HG03280 (cell line): Measurements from ENCODE around the gene R3HDM2.
"Not testable (repeated sequence)": the region's sequence is repeated elsewhere in the genome, so short reads cannot be mapped to it uniquely, and the experiment has no call there.

Source experiments
- ATAC-seq: cut with Tn5 transposase; IDR thresholded peaks from one replicate; pipeline ENCODE4 v1.9.1; 2021; ENCODE audit warnings: mild to moderate bottlenecking, moderate library complexity; ENCODE audit not compliant: unreplicated experiment

R3HDM2 gene

DNA sequence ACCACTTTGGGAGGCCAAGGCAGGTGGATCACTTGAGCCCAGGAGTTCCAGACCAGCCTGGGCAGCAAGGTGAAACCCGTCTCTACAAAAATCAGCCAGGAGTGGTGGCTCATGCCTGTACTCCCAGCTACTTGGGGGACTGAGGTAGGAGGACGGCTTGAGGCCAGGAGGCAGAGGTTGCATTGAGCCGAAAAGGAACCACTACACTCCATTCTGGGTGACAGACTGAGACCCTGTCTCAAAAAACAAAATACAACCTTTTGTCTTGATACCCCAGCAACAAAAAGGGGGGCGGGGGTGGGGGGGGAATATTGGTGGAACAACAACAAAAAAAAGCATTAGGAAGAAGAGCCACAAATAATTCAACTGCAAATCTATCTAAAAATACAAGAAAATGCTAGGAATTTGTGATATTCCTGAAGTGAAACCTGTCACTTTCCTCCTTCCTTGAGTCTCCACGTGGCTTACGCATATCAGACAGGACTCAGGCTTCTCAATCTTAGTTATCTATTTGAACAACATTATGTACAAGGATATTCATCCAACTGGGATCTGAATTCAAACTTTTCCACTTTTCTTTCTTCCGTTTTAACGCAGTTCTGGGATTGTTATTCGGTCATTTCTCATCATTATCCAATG lies 1.3 kb downstream of the R3HDM2 start:
- no peak for ATAC-seq

DNA sequence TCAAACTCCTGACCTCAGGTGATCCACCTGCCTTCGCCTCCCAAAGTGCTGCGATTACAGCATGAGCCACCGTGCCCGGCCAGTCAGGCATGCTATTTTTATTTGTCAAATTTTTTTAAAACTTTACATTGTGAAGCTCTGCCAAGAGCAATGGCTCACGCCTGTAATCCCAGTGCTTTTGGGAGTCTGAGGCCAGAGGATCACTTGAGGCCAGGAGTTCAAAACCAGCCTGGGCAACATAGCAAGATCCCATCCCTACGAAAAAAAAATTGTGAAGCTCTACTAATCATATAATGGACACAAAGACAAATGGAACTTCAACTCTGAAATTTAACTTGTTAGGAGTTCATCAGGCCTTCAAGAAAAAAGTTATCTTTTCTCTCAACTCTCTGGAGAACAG lies 1.9 kb downstream of the R3HDM2 start:
- ATAC-seq = no peak

DNA sequence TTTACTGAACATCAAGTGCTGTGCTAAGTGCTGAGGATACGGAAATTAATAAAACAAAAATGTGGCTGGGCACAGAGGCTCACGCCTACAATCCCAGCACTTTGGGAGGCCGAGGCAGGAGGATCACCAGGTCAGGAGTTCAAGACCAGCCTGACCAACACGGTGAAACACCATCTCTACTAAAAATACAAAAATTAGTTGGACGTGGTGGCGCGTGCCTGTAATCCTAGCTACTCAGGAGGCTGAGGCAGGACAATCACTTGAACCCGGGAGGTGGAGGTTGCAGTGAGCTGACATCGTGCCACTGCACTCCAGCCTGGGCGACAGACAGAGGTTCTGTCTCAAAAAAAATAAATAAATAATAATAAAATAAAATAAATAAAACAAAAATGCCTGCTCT lies 3.9 kb downstream of the R3HDM2 start:
- ATAC-seq = not testable (repeated sequence)

DNA sequence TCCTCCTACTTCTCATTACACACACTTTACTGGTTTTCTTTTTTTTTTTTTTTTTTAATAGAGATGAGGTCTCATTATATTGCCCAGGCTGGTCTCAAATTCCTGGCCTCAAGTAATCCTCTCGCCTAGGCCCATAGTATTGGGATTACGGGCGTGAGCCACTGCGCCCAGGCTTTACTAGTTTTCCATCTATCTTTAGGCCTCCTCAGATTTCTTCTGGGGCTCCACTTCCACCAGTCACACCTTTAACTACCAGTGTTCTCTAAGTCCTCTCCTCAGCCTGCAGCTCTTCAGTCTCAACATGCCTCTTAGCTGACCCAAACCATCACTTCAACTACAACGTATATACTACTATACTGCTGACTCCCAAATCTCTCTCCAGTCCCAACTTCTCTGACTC lies 10.4 kb downstream of the R3HDM2 start:
- no peak for ATAC-seq

DNA sequence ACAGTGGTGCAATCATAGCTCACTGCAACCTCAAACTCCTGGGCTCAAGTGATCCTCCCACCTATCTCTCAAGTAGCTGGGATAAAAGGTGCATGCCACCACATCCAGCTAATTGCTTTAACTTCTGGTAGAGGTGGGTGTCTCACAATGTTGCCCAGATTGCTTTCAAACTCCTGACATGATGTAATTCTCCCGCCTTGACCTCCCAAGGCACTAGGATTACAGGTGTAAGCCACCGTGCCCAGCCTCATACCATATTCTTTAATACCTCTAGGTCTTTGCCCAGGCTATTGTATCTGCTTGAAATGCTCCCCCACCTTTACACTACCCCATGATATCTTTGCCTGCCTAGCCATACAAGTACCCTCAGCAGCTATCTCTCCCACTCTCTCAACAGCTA lies 11.3 kb downstream of the R3HDM2 start:
- no peak for ATAC-seq

DNA sequence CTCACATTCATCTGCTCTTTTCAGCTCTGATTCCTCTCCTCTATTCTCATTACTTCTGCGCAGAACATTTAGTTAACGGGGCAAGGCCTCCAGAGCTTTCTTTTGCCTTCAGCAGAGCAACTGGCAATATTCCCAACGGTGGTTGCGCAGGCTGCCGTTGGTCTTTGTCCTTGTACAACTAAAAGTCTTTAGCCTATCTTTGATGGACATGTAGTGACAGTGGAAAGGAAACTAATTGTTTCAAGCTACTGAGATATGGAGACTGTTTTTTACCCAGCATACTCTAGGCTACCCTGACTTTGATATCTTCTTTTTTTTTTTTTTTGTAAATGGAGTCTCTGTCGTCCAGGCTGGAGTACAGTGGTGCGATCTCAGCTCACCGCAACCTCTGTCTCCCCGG lies 12.6 kb downstream of the R3HDM2 start:
- no peak for ATAC-seq

DNA sequence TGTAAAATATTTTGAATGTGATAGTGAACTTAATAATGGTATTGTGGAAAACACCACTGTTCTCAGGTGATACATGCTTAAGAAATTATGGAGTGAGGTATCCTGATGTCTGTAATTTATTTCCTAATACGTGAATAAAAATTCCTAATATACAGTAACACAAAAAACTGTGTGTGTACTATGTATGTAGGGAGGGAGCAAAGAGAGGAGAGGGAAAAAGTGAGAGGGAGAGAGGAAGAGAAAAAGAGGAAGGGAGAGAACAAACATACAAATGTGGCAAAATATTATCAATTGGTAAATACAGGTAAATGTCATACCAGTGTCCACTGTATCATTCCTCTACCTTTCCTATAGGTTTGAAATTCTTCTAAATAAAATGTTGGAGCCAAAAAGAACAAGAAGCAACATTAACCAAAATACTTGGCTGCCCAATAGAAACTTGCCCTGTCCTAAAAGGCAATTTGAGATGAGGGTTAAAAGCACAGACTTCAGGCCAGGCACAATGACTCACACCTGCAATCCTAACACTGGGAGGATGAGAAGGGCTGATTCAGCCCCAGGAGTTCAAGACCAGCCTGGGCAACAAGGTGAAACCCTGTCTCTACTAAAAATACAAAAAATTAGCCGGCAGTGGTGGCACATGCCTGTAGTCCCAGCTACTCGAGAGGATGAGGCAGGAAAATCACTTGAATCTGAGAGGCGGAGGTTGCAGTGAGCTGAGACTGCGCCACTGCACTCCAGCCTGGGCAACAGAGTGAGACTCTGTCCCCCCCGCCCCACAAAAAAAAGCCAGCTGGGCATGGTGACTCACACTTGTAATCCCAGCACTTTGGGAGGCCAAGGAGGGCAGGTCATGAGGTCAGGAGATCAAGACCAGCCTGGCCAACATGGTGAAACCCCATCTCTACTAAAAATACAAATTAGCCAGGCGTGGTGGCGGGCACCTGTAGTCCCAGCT lies 14.5 kb downstream of the R3HDM2 start:
- ATAC-seq = no peak

DNA sequence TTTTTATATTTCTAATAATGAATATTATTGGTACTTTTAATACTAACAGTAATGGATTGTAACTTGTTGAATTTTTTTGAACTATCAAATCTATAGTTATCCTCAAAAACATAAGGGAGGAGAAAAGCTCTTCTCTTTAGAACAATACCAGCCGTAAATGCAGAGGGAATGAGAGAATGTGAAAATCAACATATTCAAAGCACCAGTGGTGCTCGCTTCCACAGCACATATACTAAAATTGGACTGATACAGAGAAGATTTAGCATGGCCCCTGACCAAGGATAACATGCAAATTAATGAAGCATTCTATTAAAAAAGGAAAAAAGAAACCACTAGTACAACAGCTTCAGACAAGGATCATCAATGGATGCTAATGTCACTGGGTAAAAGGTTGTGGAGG lies 15.8 kb downstream of the R3HDM2 start:
- no peak for ATAC-seq

DNA sequence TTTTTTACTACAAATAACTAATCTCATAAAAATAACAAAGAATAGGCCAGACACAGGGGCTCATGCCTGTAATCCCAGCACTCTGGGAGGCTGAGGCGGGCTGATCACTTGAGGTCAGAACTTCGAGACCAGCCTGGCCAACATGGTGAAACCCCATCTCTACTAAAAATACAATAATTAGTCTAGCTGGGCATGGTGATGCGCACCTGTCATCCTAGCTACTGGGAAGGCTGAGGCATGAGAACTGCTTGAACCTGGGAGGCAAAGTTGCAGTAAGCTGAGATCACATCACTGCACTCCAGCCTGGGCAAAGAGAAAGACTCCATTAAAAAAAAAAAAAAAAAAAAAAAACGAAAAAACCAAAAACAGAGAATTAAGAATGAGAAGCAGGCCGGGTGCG lies 16.7 kb downstream of the R3HDM2 start:
- not testable (repeated sequence) for ATAC-seq

DNA sequence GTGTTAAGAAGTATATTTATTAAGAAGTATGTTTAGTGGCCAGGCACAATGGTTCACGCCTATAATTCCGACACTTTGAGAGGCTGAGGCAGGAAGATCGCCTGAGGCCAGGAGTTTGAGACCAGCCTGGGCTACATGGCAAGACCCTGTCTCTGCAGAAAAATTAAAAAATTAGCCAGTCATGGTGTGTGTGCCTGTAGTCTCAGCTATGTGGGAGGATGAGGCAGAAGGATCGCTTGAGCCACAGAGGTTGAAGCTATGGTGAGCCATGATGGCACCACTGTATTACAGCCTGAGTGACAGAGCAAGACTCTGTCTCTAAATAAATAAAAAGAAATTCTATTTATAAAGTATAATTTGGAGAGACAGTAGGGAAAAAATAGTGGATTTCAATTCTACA lies 20.3 kb downstream of the R3HDM2 start:
- ATAC-seq = no peak

DNA sequence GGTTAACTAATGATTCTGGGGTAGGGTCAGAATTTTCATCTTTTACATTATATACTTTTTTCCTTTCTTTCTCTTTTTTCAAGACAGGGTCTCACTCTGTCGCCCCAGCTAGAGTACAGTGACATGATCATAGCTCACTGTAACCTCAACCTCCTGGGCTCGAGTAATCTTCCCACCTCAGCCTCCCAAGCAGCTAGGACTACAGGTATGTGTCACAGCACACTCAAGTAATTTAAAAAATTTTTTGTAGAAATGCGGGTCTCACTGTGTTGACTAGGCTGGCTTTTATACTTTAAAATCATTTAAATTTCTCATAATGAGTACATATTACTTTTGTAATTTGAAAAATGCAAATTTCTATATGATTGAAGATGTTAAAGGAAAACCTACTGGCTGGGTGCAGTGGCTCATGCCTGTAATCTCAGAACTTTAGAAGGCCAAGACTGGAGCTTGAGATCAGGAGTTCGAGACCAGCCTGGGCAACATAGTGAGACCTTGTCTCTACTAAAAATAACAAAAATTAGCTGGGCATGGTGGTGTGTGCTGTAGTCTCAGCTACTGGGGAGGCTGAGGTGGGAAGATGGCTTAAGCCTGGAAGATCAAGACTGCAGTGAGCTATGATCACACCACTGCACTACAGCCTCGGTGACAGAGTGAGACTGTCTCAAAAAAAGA lies 25.7 kb downstream of the R3HDM2 start:
- no peak for ATAC-seq

DNA sequence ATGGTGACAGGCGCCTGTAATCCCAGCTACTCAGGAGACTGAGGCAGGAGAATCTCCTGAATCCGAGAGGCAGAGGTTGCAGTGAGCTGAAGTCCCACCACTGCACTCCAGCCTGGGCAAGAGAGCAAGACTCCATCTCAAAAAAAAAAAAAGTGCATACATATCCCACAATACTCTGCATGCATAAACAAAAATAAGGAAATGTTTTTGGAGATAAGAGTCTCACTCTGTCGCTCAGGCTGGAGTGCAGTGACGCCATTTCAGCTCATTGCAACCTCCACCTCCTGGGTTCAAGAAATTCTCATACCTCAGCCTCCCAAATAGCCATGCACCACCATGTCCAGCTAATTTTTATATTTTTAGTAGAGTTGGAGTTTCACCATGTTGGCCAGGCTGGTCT lies 28.7 kb downstream of the R3HDM2 start:
- ATAC-seq = not testable (repeated sequence)

DNA sequence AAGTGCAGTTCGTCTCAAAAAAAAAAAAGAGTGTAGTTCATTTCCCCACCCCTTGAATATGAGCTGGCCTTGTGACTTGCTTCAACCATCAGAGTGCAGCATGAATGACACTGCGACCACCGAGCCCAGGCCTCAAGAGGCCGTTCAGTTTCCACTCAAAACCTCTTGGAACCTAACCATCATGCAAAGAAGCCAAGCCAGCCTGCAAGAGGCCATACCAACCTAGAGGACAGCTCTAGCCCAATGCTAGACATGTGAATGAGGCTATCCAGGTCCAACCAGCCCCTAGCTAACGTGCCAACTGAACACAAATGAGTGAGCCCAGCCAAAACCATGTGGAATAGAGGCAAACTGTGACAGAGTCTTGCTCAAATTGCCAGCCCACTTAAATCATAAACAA lies 29.7 kb downstream of the R3HDM2 start:
- no peak for ATAC-seq

DNA sequence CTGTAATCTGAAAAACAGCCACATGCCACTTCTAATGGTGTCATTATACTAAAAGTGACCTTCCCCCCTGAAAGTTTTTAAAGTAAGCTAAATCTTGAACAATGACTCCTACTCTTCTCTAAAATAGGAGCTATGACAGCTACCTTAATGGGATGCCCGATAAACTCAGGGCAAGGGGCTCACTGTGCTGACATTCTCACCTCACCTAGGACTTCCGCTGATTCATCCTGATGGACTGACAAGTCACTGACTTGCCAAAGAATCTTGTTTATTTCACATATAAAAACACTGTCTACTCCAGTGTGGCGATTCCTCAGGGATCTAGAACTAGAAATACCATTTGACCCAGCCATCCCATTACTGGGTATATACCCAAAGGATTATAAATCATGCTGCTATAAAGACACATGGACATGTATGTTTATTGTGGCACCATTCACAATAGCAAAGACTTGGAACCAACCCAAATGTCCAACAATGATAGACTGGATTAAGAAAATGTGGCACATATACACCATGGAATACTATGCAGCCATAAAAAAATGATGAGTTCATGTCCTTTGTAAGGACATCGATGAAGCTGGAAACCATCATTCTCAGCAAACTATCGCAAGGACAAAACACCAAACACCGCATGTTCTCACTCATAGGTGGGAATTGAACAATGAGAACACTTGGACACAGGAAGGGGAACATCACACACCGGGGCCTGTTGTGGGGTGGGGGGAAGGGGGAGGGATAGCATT lies 31.0 kb downstream of the R3HDM2 start:
- ATAC-seq = not testable (repeated sequence)

DNA sequence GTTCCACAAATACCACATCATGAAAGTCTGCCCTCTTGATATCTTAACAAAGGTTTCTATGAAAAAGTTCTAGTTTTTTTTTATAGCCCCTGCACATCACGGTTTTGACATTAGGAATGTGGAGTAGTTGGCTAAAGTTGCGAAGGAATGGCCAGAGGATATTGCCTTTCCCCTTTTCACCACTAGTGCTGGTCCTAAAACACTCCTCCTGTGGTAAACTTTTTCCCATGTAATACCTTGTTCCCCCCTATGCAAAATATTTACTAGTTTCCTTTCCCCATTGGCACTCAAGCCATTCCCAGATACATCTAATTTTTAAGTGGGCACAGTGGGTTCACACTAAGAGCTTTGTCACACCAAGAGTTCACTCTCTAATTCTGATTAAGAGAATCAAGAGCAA lies 33.4 kb downstream of the R3HDM2 start:
- no peak for ATAC-seq

DNA sequence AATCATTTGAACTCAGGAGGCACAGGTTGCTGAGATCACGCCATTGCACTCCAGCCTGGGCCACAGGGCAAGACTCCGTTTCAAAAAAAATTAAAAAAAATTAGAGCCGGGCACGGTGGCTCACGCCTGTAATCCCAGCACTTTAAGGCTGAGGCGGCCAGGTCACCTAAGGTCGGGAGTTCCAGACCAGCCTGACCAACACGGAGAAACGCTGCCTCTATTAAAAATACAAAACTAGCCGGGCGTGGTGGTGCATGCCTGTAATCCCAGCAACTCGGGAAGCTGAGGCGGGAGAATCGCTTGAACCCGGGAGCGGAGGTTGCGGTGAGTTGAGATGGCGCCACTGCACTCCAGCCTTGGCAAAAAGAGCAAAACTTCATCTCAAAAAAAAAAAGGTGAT lies 35.7 kb downstream of the R3HDM2 start:
- ATAC-seq = no peak

DNA sequence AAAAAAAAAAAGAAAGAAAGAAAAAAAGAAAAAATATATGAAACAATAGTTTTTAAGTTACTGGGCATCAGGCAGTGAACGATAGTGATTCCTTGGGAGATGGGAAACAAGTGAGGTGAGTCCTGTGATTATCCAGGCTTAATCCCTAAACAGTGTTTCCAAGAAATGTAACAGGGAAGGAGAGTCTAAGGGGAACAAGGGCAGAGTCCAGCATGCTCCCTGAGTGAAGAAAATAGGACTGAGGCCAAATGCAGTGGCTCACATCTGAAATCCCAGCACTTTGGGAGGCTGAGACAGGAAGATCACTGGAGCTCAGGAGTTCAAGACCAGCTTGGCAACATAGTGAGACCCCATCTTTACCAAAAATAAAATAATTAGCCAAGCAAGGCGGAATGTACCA lies 40.7 kb downstream of the R3HDM2 start:
- no peak for ATAC-seq

DNA sequence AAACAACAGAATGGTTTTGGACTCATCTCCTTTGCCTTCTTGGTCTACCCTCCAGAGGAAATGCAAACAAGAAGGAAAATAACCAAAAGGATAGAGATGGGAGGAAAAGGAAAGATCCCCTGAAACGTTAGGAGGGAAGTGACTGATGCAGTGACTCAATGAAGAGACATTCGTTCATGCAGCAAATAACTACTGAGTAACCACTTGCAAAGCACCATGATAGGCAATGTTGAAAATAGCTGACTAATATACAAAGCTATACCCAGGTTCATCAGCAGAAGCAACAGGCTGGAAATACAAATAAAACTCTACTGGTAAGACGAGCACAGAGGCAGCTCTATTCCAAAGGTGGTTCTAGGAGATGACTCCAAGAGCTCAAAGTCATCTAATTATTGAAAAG lies 41.8 kb downstream of the R3HDM2 start:
- ATAC-seq = no peak

DNA sequence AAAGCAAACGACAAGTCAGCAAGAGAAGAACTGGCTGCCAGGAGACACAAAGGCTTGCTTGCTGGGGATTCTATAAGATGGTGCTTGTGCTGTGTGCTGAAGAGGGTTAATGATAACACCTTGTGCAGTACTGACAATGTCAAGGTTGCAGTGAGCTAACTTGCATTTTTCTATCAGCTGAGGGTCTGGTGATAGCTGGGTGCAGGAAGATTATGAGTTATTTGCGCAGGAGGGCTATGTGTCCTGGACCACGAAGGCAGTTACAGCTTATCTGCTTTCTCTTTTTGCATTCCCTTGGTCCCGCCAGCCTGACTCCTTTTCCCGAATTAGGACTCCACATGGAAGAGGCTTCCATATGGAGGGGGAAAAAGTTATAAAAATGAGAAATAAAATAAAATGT lies 42.4 kb downstream of the R3HDM2 start:
- no peak for ATAC-seq

DNA sequence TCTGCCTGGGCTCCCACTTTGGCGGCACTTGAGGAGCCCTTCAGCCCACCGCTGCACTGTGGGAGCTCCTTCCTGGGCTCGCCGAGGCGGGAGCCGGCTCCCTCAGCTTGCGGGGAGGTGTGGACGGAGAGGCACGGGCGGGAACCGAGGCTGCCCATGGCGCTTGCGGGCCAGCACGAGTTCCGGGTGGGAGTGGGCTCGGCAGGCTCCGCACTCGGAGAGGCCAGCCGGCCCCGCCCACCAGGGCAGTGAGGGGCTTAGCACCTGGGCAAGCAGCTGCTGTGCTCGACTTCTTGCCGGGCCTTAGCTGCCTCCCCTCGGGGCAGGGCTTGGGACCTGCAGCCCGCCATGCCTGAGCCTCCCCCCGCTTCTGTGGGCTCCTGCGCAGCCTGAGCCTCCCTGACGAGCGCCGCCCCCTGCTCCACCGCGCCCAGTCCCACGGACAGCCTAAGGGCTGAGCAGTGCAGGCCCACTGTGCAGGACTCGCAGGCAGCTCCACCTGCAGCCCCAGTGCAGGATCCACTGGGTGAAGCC lies 44.6 kb downstream of the R3HDM2 start:
- no peak for ATAC-seq

DNA sequence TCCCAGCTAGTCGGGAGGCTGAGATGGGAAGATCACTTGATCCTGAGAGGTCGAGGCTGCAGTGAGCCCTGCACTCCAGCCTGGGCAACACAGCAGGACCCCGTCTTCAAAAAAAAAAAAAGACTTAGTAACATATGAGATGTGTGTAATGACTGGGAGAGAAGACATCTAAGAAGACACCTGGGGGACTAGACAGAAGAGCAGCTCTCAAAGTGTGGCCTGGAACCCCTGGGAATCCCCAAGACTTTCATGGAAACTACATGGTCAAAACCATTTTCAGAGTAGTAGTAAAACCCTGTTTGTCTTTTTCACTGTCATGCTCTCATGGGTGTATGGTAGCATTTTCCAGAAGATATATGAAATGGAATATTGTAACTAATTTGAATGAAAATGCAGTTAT lies 45.3 kb downstream of the R3HDM2 start:
- no peak for ATAC-seq
